CD4-positive, alpha-beta T cell treated with Interleukin-17A for 1 hour (primary cell): Measurements from ENCODE around the gene OTUD1.

Experiments
- DNase-seq: peaks from one replicate; pipeline ENCODE4 v3.0.0-alpha.2; 2020

The OTUD1 gene

GRCh38 chr10:23472181-23472580, 33.3 kb downstream of the OTUD1 start:
- no peak for DNase-seq

GRCh38 chr10:23474081-23474480, 35.2 kb downstream of the OTUD1 start:
- no peak for DNase-seq

- DNase-seq, result no peak
Measured at GRCh38 chr10:23474626-23475025, 35.8 kb downstream of the OTUD1 start.

GRCh38 chr10:23478570-23478969, 39.7 kb downstream of the OTUD1 start:
- no peak for DNase-seq

GRCh38 chr10:23479798-23480473, 41.1 kb downstream of the OTUD1 start:
- no peak for DNase-seq

GRCh38 chr10:23481363-23481961, 42.6 kb downstream of the OTUD1 start:
- no peak for DNase-seq

- DNase-seq, result no peak
Measured at GRCh38 chr10:23490115-23490514, 51.2 kb downstream of the OTUD1 start.
